K562 (cell line): ENCODE data around the gene TARS1. TPM values are rescaled to one million over a fixed set of nuclear protein-coding genes. Genes with fewer than 3 reads are reported as not detected.

Experiments used
- ATAC-seq: fragments of 200-7000 bp; cut with Tn5 transposase; 3 replicates; pipeline ENCODE4 v1.9.1; 2020; ENCODE audit warnings: moderate library complexity
- BruUV-seq: library from RNA; stranded (reverse); fragments of 400-500 nt; replicated peaks from 2 replicates; lab custom pipeline; 2021; lab: Mats Ljungman, UMichigan
- CTCF ChIA-PET: fragments of 300-600 bp; formaldehyde crosslinking; extraction: SDS; loops from one replicate; lab custom pipeline; 2021; ENCODE audit warnings: low intra/inter-chr PET ratio; lab: Yijun Ruan, JAX
- POLR2A ChIA-PET: fragments of 300-600, 350-650 bp; sonication (Branson Sonifier 250); formaldehyde crosslinking; extraction: SDS; loops from one replicate; lab custom pipeline; 2021; ENCODE audit warnings: antibody characterized with exemption, inconsistent platforms; lab: Yijun Ruan, JAX
- DNase-seq, 4 experiments: peaks; one replicate each; pipeline versions ENCODE4 v3.0.0 to v3.0.0-alpha.2; 2011 to 2018; ENCODE audit warnings: low spot score in 3 of 4, mixed read lengths in 3 of 4; ENCODE audit errors: extremely low read depth in 1 of 4
- FAIRE-seq: peaks from 2 replicates; lab custom pipeline; 2011; peaks lifted over from hg19 to GRCh38; lab: Jason Lieb, UNC
- H2AFZ ChIP-seq: 2 replicates; pipeline ENCODE4 v1.6.0; 2011; ENCODE audit warnings: low read depth, low read length, control low read depth, inconsistent platforms
- H3K27ac ChIP-seq: fragments of 200-600 bp; 3 replicates; pipeline ENCODE4 v1.8.0; 2011; ENCODE audit warnings: low read depth, mild to moderate bottlenecking, control low read depth, inconsistent platforms, low read length, moderate library complexity, mixed read lengths; ENCODE audit errors: extremely low read depth
- H3K27me3 ChIP-seq, 2 experiments: fragments of 300-600 bp in 1 of 2; 2 replicates in 1 of 2; 3 replicates in 1 of 2; pipeline versions ENCODE4 v1.6.0 to v1.8.0; 2011; ENCODE audit warnings: inconsistent platforms in 2 of 2, low read length in 2 of 2, mild to moderate bottlenecking in 1 of 2, mixed read lengths in 1 of 2, moderate library complexity in 1 of 2; ENCODE audit not compliant: control insufficient read depth in 2 of 2, insufficient read depth in 2 of 2
- H3K36me3 ChIP-seq: fragments of 300-600 bp; 3 replicates; pipeline ENCODE4 v1.8.0; 2011; ENCODE audit warnings: mild to moderate bottlenecking, low read length, inconsistent platforms; ENCODE audit not compliant: control insufficient read depth, insufficient read depth
- H3K4me1 ChIP-seq, 2 experiments: fragments of 200-600 bp in 1 of 2; replicated peaks in 1 of 2; 2 replicates in 1 of 2; 3 replicates in 1 of 2; pipeline versions ENCODE4 v1.5.1 to v1.8.0; 2011; ENCODE audit warnings: inconsistent platforms in 2 of 2, low read length in 2 of 2, mild to moderate bottlenecking in 1 of 2, mixed read lengths in 1 of 2, moderate library complexity in 1 of 2; ENCODE audit not compliant: control insufficient read depth in 2 of 2, insufficient read depth in 2 of 2
- H3K4me2 ChIP-seq: 2 replicates; pipeline ENCODE4 v1.6.1; 2011; ENCODE audit warnings: low read length, control low read depth, inconsistent platforms, mixed read lengths; ENCODE audit not compliant: insufficient read depth
- H3K4me3 ChIP-seq: fragments of 200-600 bp; sonication (generic), shearing (Covaris generic); 2 replicates; pipeline ENCODE4 v1.5.1; 2016; ENCODE audit warnings: control low read depth, inconsistent platforms
- H3K79me2 ChIP-seq: fragments of 200-600 bp; 3 replicates; pipeline ENCODE4 v1.8.0; 2011; ENCODE audit warnings: low read length, inconsistent platforms; ENCODE audit not compliant: control insufficient read depth, insufficient read depth
- H3K9ac ChIP-seq, 2 experiments: 2 replicates each; pipeline versions ENCODE4 v1.6.0 to v1.6.1; 2011; ENCODE audit warnings: low read depth in 2 of 2, low read length in 2 of 2, control low read depth in 1 of 2, inconsistent platforms in 1 of 2, mild to moderate bottlenecking in 1 of 2, mixed read lengths in 1 of 2; ENCODE audit not compliant: insufficient read depth in 1 of 2
- H3K9me1 ChIP-seq: one replicate; pipeline ENCODE4 v1.6.0; 2011; ENCODE audit warnings: inconsistent platforms, mild to moderate bottlenecking, low read length, moderate library complexity; ENCODE audit not compliant: control insufficient read depth, insufficient read depth
- H3K9me3 ChIP-seq: replicated peaks from 2 replicates; pipeline ENCODE4 v1.5.1; 2011; ENCODE audit warnings: low read depth, low read length, inconsistent platforms; ENCODE audit not compliant: control insufficient read depth, insufficient read depth
- H4K20me1 ChIP-seq: replicated peaks from 2 replicates; pipeline ENCODE4 v1.6.1; 2011; ENCODE audit warnings: low read length, inconsistent platforms, mixed read lengths; ENCODE audit not compliant: control insufficient read depth, insufficient read depth
- CAMTA2 ChIP-seq: fragments of 250-450 bp; sonication (Bioruptor Pico); conservative IDR thresholded peaks from 2 replicates; pipeline ENCODE4 v1.5.1; 2022
- HNRNPH1 ChIP-seq: fragments of 200-400 bp; formaldehyde crosslinking; optimal IDR thresholded peaks from 2 replicates; pipeline ENCODE3; 2017; ENCODE audit warnings: low read depth, mild to moderate bottlenecking, low read length, moderate library complexity
- NFYB ChIP-seq: IDR thresholded peaks from 2 replicates; pipeline ENCODE4 v1.6.1; 2011; ENCODE audit warnings: mild to moderate bottlenecking, moderate library complexity; ENCODE audit not compliant: insufficient read length; ENCODE audit errors: extremely low read depth
- SAP30 ChIP-seq: fragments of 200-600 bp; sonication (generic); IDR thresholded peaks from 2 replicates; pipeline ENCODE4 v1.6.1; 2012; ENCODE audit warnings: borderline replicate concordance, low read depth, mild to moderate bottlenecking, moderate library complexity, low read length, control low read depth, inconsistent platforms; ENCODE audit not compliant: insufficient read depth, poor library complexity, severe bottlenecking
- SNRNP70 ChIP-seq: fragments of 200-400 bp; formaldehyde crosslinking; optimal IDR thresholded peaks from 2 replicates; pipeline ENCODE3; 2017; ENCODE audit warnings: low read depth, low read length
- TAF9B ChIP-seq: fragments of 450-650 bp; IDR thresholded peaks from 2 replicates; pipeline ENCODE4 v1.6.1; 2018; ENCODE audit warnings: mild to moderate bottlenecking; ENCODE audit not compliant: partially characterized antibody
- ZNF124 ChIP-seq: sonication (generic); formaldehyde crosslinking; IDR thresholded peaks from 2 replicates; pipeline ENCODE4 v1.8.1; 2022; ENCODE audit warnings: missing genetic modification reagents
- ZNF551 ChIP-seq: fragments of 250-450 bp; sonication (Bioruptor Pico); IDR thresholded peaks from 2 replicates; pipeline ENCODE4 v1.5.0; 2021; ENCODE audit warnings: mild to moderate bottlenecking, moderate library complexity
- WGBS: fragments of 100-300 bp; shearing (Covaris generic); methylation state at CpG from one replicate; pipeline ENCODE4 v1.1.6; 2016; ENCODE audit warnings: low coverage, mixed read lengths; ENCODE audit not compliant: insufficient coverage; ENCODE audit errors: missing lambda C conversion rate; 5-methylcytosine and 5-hydroxymethylcytosine counted together
- in situ Hi-C: fragments of 300-500 bp; cut with MboI; formaldehyde crosslinking; loops from 4 replicates; pipeline ENCODE4 v1.15.0; 2018; ENCODE audit warnings: inconsistent platforms, mixed read lengths
- intact Hi-C: fragments of 100-400 bp; cut with micrococcal nuclease; formaldehyde crosslinking; loops from 2 replicates; pipeline ENCODE4 v1.14.2; 2022
- polyA plus RNA-seq, 8 experiments: library from polyadenylated mRNA; depleted of rRNA in 4 of 8; stranded (reverse) in 5 of 8; unstranded in 3 of 8; fragments of >200 nt; fragmentation: Nextera tagmentation in 2 of 8; fragmentation: Illumina TruSeq in 1 of 8; extraction: Ambion mirVana in 2 of 8; extraction: Trizol in 1 of 8; gene quantifications; 2 replicates each; pipeline versions ENCODE4 v1.2.1 to v1.2.3, GENCODE V29; 2011 to 2014; ENCODE audit warnings: inconsistent platforms in 1 of 8, missing spikeins in 1 of 8
- total RNA-seq, 7 experiments: library from RNA; depleted of rRNA in 6 of 7; stranded (reverse); fragments of >200 nt in 6 of 7; fragmentation: Illumina TruSeq in 2 of 7; extraction: Trizol in 2 of 7; gene quantifications; 2 replicates each; pipeline versions ENCODE4 v1.2.1 to v1.2.3, GENCODE V29; 2011 to 2021; ENCODE audit warnings: low replicate concordance in 1 of 7

Gene TARS1
- total and polyA plus RNA-seq, 9 of the 15 experiments (the other 6 are each of a cell fraction or from before 2014, with no cell fraction given) = 263 to 518 (median 439) TPM

DNA sequence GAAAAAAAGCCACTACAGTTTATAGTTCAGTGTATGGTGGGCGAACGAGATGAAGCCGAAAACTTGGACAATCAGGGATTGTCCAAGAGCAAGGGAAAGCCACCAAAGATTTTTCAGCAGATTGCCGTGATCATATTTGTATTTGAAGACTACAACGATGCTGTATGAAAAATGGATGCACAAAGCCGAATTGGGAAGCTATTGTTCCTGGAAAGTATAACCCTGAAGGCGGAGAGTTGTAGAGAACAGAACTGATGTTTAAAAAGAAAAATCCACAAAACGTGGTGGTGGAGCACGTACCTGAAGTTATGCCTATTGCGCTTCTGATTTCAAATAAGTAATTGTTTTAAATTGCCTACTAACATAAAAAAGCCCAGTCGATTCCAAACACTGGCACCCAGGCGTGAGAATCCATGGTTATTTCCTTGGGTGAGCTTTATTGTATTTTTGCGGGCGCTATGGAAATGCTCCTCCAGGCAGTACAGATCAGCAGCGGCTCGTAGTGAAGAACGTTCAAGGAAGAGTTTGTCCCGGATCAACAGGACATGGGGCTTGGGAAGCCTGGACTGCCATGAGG lies 772 bp upstream of the TARS1 start (continued):
- TF ChIP-seq NFYB (no peak), SNRNP70 (no peak), ZNF551 (CRISPR knock-in tag) (no peak), ZNF124 (CRISPR knock-in tag) (no peak)
- TF ChIP-seq, all 486 proteins: peak for 17

DNA sequence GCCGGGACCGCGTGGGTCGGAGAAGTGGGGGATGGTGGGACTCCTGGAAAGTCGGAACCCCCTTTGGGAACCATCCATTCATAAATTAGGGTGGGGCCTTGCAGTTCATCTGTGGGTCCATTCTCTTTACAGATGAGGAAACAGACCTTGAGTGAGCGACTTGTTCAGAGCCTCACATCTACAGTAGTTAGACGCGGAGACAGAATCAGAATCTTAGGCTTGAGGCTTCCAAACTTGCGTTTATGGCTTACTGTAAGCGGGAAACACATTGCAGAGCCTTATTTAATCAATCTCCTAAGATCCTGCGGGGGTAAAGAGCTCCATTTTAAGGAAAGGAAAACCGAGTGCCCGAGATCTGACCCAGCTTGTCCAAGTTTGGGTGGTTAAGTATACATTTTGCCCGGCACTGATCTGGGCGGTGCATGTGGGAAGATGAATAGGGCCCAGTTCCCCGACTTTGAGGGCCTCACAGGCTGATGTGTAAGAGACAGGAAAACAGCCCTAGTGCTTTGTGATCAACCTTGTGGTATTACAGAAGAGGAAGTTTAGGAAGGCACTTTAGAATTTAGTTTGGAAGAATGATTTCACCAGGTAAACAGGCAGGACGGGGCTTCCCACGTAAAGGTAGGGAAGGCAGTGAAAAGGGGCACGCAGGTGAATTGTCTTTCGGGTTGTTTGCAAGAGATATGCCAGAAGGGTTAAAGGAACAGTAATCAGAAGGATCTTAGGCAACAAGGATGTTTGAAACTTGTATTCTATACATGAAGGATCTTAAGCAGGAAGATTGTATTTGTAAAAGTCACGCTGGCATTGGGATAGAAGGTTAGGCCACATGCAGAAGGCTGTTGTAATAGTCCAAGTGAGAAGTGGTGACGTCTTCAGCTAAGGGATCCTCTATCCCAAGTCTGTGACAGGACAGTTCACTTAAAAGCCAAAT lies 744 bp downstream of the TARS1 start:
- intact Hi-C loops = loop anchor here (2.0 kb wide), 1 partner anchor 33 kb away; no protein-coding TSS in a partner anchor
- ATAC-seq = peak; percentile 69
- FAIRE-seq = peak; percentile 44
- TF ChIP-seq CAMTA2 = no peak
- no peak for TF ChIP-seq SAP30
- TF ChIP-seq TAF9B = peak; percentile 21
- no peak for TF ChIP-seq HNRNPH1

More for the DNA sequence above, 744 bp downstream of the TARS1 start:
- peaks cover 76% of the 10 kb centered on the region for H3K79me2 ChIP-seq
- H3K27ac ChIP-seq = peak overlapping the region; percentile 99
- H3K4me2 ChIP-seq = peak overlapping the region; percentile 90
- in situ Hi-C loops = loop anchor here (25.0 kb wide), 1 partner anchor 1021 kb away; no protein-coding TSS in a partner anchor
- peaks cover 6 to 14% of the 10 kb centered on the region in 2 experiments; a peak in 4 of 5 replicates for H3K4me1 ChIP-seq
- peak overlapping the region; percentile 95 for H2AFZ ChIP-seq
- ChIA-PET CTCF (no interaction called here), POLR2A (interaction anchor here (0.6 to 2.8 kb wide), 11 partner anchors 10 to 970 kb away, joined by 3 to 10 read pairs (median 3); no protein-coding TSS in a partner anchor)
- WGBS = 1% methylated on average over 22 of the region's 22 CpGs
- H3K36me3 ChIP-seq = peaks cover 35% of the 10 kb centered on the region
- no peaks in the 10 kb centered on the region for H3K9me3 ChIP-seq
- peak overlapping the region; percentile 94 for H3K4me3 ChIP-seq
- DNase-seq = peak; percentile 76 to 92 (median 80)
- peaks cover 5% of the 10 kb centered on the region for H3K9me1 ChIP-seq
- no peaks in the 10 kb centered on the region for H3K27me3 ChIP-seq
- peak overlapping the region; percentile 93 to 99 for H3K9ac ChIP-seq
- peaks cover 24% of the 10 kb centered on the region for H4K20me1 ChIP-seq
- TSS peak; percentile 66 for BruUV-seq
